Stimulated activated CD8-positive, alpha-beta memory T cell treated with anti-CD3 and anti-CD28 coated beads, Interleukin-12 subunit alpha, Interleukin-12 subunit beta, amount 100 ng/mL, for 4 hours (primary cell): ENCODE measurements around the gene DUSP6.
"Not testable (repeated sequence)": the region's sequence is repeated elsewhere in the genome, so short reads cannot be mapped to it uniquely, and the experiment has no call there.

Source experiments
- DNase-seq: peaks from one replicate; pipeline ENCODE4 v3.0.0-alpha.2; 2020; ENCODE audit warnings: low read depth

Gene DUSP6

GRCh38 chr12:89351489-89352241, 636 bp downstream of the DUSP6 start:
- peak; percentile 15 for DNase-seq

DNA sequence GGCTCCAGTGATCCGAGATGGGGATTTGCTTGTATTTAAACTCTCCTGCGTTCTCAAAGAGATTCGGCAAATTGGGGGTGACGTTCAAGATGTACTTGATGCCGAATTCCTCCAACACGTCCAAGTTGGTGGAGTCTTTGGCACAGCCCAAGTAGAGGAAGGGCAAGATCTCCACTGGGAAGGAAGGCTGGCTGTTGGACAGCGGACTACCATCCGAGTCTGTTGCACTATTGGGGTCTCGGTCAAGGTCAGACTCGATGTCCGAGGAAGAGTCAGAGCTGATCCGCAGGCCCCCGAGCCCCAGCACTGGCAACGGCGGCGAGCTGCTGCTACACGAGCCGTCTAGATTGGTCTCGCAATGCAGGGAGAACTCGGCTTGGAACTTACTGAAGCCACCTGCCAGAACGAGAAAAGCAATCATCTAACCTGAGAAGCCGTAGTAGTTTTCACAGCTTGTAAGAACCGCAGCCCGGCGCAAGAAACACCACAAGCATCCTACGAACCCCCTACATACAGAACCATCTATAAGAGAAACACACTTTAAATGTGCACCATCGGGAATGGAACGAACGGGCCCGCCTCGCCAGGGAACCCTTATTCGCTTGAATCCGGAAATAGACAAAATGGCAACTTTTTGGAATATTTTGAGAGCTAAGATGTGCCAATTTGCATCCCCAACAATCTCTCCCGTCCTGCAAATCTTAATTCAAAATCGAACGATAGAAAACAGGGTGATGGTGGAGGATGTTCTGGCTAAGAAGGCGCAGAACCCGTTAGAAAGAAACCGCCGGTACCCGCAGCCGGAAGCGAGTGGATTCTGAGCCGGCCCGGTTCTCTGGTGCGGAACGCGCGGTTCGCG, 1.4 kb downstream of the DUSP6 start:
- DNase-seq: no peak

GRCh38 chr12:89350260-89350629, 2.1 kb downstream of the DUSP6 start:
- no peak for DNase-seq

DNA sequence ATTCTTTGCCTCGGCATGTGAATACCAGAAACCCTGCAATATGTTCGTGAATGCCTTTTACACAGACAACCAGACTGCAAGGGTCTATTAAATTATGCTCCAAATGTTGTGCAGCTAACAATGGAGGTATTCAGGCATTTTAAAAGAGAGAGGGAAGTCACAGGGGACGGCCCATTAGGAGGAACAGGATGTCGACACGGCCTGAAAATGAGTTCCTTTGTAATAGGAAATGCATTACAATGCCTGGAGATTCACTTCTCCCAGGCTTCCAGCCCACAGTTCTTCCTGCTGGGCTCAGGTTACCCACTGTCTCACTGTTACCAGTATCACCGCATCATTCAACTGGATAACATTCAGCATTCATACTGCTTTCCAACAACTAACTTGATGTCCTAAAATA, 2.5 kb downstream of the DUSP6 start:
- no peak for DNase-seq

DNA sequence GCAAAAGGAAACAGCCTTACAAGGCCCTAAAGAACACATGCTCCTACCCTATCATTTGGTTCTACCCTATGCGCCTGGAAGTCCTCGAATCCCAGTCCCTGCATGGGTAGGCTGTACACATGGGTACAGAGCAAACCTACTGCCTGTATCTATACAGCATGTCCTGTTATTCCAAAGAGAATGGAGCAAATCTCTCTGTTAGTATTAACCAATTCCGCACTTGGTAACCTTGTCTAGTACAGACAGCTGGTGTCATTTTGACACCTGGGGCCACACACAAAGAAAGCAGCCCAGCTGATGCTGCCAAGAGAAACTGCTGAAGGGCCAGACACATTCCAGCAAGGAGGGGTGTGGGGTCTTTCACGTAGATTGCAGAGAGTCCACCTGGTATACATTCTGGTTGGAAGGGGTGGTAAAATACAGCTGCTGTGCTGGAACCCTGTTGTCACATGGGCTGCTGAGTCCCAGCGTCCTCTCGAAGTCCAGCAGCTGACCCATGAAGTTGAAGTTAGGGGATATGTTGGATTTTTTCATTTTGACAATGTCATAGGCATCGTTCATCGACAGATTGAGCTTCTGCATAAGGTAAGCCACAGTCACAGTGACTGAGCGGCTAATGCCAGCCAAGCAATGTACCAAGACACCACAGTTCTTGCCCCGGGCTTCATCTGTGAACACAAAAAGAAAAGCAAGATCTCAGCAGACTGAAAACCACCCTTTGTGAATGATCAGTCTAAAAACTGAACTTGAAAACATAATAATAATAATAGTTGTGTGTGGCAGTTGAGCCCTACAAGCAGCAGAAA, 3.2 kb downstream of the DUSP6 start:
- DNase-seq: no peak

- DNase-seq: no peak
Measured at GRCh38 chr12:89347325-89347829, 4.9 kb downstream of the DUSP6 start.

DNA sequence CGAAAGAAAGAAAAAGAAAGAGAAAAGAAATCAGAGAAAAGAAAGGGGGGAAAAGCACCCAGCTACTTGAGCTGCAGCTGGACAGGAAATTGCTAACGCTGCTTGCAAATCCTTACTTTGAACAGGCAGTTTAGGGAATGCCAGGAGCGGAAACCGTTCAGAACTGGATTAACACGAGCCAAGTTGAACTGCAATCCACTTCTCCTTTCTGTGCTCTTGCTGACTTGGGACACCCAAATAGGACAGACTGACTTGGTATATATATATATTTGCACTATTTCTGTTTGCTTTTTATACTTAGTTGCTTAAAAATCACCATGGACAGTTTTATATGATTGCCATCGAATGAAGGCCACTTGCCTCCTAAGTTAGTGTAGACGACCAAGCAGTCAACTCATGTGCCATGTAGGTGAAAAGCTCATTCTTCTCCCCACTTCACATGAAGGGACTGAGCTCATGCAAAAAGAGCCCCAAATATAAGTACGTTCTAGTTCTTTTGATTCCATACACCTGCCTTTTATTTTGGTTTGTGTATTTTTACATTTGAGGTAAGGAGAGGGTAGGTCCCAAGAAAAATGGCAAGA, 5.5 kb downstream of the DUSP6 start:
- DNase-seq: no peak

GRCh38 chr12:89345830-89346740, 6.2 kb downstream of the DUSP6 start:
- no peak for DNase-seq

DNA sequence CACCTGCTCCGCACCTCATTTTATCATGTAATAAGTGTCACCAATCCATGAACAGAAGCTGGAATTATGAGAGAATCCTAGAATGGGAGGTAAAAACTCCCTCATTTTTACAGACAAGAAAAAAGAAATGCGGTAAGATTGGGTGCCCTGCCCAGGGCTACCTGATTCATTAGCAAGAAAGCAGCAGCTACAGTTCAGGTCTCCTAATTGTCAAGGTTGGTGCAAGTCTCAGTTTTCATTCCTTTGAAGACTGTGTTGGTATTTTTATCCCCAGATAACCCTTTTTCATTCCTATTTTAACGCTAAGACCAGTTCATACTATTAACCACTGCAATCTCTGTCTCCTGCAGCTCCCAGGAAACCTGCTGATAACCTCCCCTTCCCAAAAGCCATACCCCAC, 6.9 kb downstream of the DUSP6 start:
- no peak for DNase-seq

GRCh38 chr12:89344862-89345202, 7.5 kb downstream of the DUSP6 start:
- no peak for DNase-seq

DNA sequence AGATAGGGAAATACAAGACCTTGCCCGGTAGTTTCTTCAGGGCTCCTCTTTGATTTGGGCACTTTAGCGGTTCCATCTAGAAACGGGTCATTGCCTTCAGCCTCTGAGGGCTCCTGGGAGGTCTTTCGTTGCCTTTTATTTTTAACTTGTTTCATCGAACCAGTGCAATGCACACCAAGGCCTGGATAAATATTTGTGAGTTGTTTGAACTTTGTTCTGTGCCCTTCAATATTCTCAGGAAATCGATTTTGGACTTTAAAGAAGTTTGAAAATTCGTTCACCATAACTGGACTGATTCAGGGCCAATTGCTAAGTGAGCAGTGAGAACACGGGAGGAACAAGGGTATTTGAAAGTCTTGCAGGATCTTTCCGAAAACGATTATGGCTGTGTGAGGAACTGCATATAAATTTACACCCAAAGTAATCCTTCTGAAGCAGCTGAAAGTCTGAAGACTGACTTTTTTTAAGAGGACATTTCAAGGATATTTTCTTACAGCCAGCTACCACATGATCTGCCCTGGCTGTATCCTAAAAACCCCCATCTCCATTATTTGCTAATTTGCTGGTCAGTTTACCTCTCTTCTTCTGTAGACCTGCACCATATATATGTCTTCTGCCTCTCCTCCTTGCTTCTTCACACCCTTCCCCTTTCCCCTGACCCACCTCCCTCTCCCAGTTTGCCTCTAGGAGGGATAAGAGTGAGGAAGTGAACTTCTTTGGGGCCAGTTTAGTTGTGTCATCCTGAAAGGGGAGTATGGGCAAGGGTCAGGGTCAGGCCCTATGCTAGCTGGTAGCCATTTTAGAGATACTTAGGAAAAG, 8.0 kb downstream of the DUSP6 start:
- no peak for DNase-seq

DNA sequence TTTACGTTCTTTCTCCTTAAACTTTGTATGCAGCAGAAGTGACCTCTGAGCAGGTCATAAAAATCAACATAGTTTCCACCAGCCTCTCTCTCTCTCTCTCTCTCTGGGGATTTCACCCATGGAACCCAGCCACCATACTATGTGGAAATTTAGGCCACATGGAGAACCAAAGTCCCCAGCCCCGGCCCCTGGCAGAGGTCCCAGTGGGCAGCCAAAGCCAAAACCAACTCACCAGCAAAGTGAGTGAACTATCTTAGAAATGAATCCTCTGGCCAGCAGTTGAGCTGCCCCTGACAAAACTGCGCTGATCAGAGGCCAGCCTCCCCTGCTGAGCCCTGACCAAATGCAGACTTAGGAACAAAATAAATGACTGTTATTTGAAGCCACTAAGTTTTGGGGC, 9.2 kb downstream of the DUSP6 start:
- no peak for DNase-seq

- no peak for DNase-seq
Measured at GRCh38 chr12:89340861-89341260, 11.4 kb downstream of the DUSP6 start.

- DNase-seq: no peak
Measured at GRCh38 chr12:89339526-89339925, 12.8 kb downstream of the DUSP6 start.

GRCh38 chr12:89337136-89337535, 15.2 kb downstream of the DUSP6 start:
- not testable (repeated sequence) for DNase-seq

- DNase-seq: no peak
Measured at GRCh38 chr12:89335452-89336244, 16.7 kb downstream of the DUSP6 start.

- no peak for DNase-seq
Measured at GRCh38 chr12:89334548-89335169, 17.6 kb downstream of the DUSP6 start.

DNA sequence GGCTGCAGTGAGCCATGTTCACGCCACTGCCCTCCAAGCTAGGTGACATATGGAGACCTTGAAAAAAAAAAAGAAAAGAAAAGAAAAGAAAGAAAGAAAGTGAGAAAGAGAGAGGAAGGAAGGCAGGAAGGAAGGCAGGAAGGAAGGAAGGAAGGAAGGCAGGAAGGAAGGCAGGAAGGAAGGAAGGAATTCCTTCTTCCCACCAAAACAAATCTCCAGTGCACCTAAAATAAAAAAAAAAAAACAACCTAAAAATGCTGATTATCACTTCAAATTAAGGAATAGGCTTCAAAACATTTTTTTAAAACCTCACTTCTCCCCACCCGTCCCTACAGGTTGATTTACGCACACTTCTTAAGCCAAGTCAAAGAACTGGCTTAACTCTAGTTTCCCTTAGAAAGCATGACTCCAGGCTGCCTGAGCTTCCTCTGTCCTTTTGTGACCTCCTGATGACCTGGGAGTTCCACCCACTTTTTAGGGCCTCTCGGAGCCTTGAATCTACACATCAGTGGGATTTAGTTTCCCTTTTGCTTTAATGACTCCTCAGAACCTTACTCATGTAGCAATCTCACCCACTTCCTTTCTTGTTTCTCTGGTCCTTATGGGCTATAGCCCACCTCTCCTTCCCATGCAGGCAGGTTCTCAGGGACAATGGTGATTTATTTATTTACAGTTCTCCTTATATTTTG, 18.6 kb downstream of the DUSP6 start:
- DNase-seq: no peak
